Vagina (tissue), 1 donor: ENCODE data around the gene KIAA1549. TPM values are rescaled to one million over a fixed set of nuclear protein-coding genes. Genes with fewer than 3 reads are reported as not detected.

Source experiments
- small RNA-seq: library from RNA; depleted of rRNA; stranded (forward); fragments of <200 nt; gene quantifications from one replicate; pipeline ENCODE3, GENCODE V24; 2016
- total RNA-seq: library from RNA; depleted of rRNA; stranded (reverse); fragments of >200 nt; gene quantifications from one replicate; pipeline ENCODE4 v1.2.3, GENCODE V29; 2016

Gene KIAA1549
- total RNA-seq, 1 donor from 2014 or later: 2.9 TPM

Small RNAs within 50 kb of the gene (small RNA-seq; reads per million reads assigned to genes)
- not detected for gene RNU6-1272P

Other genes starting within 250 kb of the KIAA1549 start
- gene TMEM213, start 183.4 kb downstream of the KIAA1549 start, total RNA-seq: not detected
- 1.2 TPM for gene ATP6V0A4, start 183.2 kb downstream of the KIAA1549 start, total RNA-seq
- 55.7 TPM for gene ZC3HAV1L, start 54.7 kb upstream of the KIAA1549 start, total RNA-seq
- 36.6 TPM for gene ZC3HAV1, start 128.3 kb upstream of the KIAA1549 start, total RNA-seq
- gene UBN2, start 249.8 kb upstream of the KIAA1549 start, total RNA-seq: 12.5 TPM